Posterior cingulate gyrus (tissue), 11 donors: Measurements from ENCODE around the gene LARP6.
"Not testable (repeated sequence)": the region's sequence is repeated elsewhere in the genome, so short reads cannot be mapped to it uniquely, and the experiment has no call there.

Experiments used
- DNase-seq, 10 donors: peaks; one replicate each; pipeline versions ENCODE4 v3.0.0 to v3.0.0-alpha.2; 2020 to 2021; ENCODE audit warnings: mixed read lengths in 3 of 10
- intact Hi-C: fragments of 100-400 bp; cut with DNase I; formaldehyde crosslinking; loops from one replicate; pipeline ENCODE4 v1.15.1; 2023

The LARP6 gene

DNA sequence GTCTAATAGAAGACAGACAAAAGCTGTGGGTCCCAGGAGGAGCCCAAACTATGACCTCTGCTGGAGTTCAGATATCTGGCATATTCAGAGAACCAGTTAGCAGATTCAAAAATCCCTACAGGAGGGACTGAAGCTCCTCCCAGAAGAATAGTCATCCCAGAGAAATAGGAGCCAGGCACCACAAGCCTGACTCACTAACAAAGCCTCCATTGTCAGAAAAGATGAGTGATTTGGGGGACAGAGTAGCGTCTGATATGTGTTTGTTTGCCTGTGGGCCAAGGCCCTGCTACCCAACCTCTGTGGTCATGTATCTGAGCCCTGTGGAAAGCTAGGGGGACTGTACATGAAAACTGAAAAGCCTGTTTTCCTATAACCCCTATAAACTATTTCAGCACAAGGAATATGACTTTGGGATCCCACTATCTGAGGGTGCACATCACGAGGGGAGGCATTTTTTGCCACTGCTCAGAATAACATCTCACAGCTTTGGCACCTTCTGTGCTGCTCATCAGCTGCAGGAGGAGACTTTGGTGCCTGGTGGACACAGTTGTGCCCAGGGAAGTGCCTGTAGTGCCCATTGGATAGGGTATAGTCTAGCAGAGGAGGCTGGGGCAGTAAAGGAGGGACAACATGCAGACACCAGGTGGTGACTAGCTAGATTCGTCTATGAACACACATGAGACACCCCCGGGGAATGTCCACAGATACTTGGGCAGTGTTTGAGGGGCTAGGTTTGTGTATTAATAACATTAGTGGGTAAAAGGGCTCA is 9.7 kb upstream of the LARP6 start:
- intact Hi-C loops, result no loop called here
- DNase-seq, result peak in 3 of 10 donors; percentile 54 to 90 (median 61)

DNA sequence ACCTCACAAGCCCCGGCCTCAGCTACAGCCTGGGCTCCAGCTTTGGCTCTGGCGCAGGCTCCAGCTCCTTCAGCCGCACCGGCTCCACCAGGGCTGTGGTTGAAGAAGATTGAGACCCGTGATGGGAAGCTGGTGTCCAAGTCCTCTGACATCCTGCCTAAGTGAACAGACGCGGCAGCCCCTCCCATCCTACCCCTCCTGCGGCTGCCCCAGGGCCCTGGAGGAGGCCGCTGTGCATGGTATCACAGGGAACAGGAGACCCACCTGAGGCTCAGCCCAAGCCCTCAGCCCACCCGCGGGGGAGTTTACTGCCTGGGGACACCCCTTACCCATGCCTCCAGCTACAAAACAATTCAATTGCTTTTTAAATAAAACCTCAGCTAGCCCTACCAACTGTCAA is 6.0 kb upstream of the LARP6 start:
- intact Hi-C loops, result no loop called here

GRCh38 chr15:70859322-70859908 is 5.5 kb upstream of the LARP6 start:
- intact Hi-C loops, result no loop called here
- DNase-seq, result peak in 1 of 10 donors; percentile 78

More for the DNA sequence above, 6.0 kb upstream of the LARP6 start:
- DNase-seq, result peak in 1 of 10 donors; percentile 77

- DNase-seq, result peak in 1 of 10 donors; percentile 53
- intact Hi-C loops, result not testable (repeated sequence)
These were observed 4.8 kb upstream of the LARP6 start for GRCh38 chr15:70858614-70859321.

- intact Hi-C loops, result no loop called here
- DNase-seq, result no peak
These were observed 3.8 kb upstream of the LARP6 start for GRCh38 chr15:70857562-70858285.

DNA sequence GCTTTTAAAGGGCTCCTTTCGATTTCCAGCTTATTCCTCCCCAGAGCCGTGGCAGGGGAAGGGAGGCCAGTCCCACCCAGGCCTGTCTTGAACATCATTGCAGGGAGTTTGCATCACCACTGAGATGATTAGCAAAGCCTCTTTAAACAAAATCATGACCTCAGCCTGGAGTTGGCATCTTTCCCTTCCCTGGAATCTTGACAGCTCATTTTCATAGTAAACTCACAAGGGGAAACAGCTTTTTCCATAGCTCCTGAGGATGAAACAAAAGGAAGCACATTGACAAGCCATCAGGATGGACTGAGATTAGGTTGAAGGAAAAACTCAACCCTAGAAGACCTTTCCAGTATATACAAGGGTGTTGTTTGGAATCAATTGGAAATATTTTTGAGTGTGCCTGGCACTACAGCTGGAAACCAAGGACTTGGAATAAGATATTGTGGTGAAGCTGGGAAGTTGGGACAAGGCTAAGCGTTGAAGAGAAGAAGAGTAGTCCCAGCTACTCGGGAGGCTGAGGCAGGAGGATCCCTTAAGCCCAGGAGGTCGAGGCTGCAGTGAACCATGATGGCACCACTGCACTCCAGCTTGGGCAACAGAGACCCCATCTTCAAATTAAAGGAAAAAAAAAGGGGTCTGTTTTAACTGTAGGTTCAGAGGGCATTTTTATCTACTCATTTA is 3.1 kb upstream of the LARP6 start:
- intact Hi-C loops, result no loop called here
- DNase-seq, result peak in 2 of 10 donors; percentile 48 to 65

- intact Hi-C loops, result no loop called here
- DNase-seq, result no peak
These were observed 2.4 kb upstream of the LARP6 start for GRCh38 chr15:70856177-70856883.

DNA sequence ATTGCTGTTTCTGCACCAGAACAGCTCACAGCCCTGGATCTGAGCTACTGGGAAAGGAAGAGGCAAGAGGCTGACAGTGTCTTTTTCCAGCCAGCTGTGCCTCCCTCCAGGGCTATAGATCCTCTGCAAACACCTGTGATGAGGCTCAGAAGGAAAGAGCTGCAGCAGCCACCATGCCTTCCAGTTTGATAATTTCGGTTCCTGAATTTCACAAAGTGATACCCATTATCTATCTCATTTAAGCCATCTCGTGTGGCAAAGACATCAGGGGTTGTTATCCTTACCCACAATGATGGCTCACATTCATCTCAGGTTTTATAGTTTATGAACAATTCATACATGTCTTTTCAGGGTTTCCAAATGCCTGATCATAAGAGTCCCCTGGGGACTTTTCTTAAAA is 1.8 kb upstream of the LARP6 start:
- no peak for DNase-seq
- intact Hi-C loops, result loop anchor here (2.0 kb wide), 1 partner anchor 37 kb away; the partner anchor contains the start of genes LRRC49 and THAP10

GRCh38 chr15:70854666-70854976 is 664 bp upstream of the LARP6 start:
- no peak for DNase-seq
- intact Hi-C loops, result loop anchor here (2.0 kb wide), 1 partner anchor 38 kb away; the partner anchor contains the start of genes LRRC49 and THAP10

GRCh38 chr15:70853318-70853972 is 512 bp downstream of the LARP6 start:
- peak in 3 of 10 donors; percentile 41 to 88 (median 80) for DNase-seq
- intact Hi-C loops, result no loop called here

DNA sequence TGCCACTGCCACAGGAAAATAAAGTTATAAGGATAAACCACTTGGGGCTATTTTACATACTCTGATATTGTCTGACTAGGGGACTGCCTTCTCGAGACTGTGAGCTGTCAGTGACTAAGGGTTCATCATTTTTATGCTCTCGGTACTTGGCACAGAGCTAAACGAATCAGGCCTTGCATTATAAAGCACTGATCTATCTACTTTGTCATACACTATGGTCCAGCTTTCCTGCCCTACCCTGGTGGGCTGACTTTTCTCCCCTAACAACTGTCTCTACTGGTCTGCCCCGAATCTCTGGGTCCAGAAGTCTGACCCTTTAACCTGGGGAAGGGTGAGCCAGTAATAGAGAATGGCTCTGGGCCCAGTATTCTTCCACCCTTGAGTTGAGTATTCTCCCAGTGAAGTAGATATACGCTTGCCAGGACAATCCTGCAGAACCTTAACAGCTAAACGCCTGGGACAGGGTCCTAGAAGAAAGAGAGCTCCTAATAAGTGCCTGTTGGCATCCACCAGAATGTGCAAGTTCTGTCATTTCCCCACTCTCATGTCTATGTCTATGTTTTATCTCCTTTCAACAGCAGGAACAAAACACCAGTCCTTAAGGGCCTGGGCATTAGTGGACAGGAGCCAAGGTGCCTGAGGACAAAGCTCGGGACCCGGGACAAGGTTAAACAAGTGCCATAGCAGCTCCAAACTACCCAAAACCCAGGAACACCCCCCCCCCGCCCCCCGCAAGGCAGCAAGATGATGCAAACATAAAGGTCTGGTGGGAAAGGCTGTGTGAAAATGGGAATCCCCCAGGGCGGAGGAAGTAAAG is 1.2 kb downstream of the LARP6 start:
- intact Hi-C loops, result no loop called here
- peak in 1 of 10 donors; percentile 25 for DNase-seq

- DNase-seq, result peak in 1 of 10 donors; percentile 84
- intact Hi-C loops, result no loop called here
These were observed 2.1 kb downstream of the LARP6 start for GRCh38 chr15:70851889-70852288.

GRCh38 chr15:70845602-70846360 is 8.2 kb downstream of the LARP6 start:
- intact Hi-C loops, result no loop called here
- peak in 1 of 10 donors; percentile 65 for DNase-seq

- intact Hi-C loops, result no loop called here
- no peak for DNase-seq
These were observed 16.5 kb downstream of the LARP6 start for GRCh38 chr15:70837476-70837875.

DNA sequence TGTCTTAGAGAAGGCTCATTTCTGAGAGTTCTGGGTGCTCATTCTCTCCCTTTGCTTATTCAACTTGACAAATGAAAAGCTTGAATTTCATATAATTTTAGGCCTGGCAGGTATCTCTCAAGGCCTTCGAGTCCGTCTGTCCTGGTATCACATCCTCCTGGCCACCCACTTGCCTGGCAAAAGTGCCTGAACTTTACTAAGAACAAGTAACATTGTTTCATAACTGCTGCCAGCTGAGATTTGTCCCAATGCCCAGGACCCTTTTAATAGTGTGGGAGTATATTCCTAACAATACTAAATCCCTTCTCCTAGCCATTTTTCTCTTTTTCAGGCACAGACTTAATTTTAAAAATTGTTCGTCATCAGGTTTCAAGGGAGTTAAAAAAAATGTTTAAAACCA is 18.1 kb downstream of the LARP6 start:
- intact Hi-C loops, result no loop called here
- DNase-seq, result no peak

GRCh38 chr15:70835415-70835814 is 18.5 kb downstream of the LARP6 start:
- intact Hi-C loops, result no loop called here
- DNase-seq, result peak in 7 of 10 donors; percentile 58 to 94 (median 68)

GRCh38 chr15:70834999-70835398 is 19.0 kb downstream of the LARP6 start:
- intact Hi-C loops, result no loop called here
- DNase-seq, result no peak
